A549 (cell line): ENCODE data around the gene C5orf15. TPM values are rescaled to one million over a fixed set of nuclear protein-coding genes. Genes with fewer than 3 reads are reported as not detected.

ENCODE experiments used
- ATAC-seq, 2 experiments: fragments of 200-7000 bp in 1 of 2; fragments of >200 bp in 1 of 2; cut with Nextera tagmentation in 1 of 2; cut with Tn5 transposase in 1 of 2; 3 replicates each; pipeline versions ENCODE4 v1.8.0 to v1.9.1; 2018 to 2020; ENCODE audit warnings: mild to moderate bottlenecking in 1 of 2, moderate library complexity in 1 of 2
- CTCF ChIA-PET: fragments of 300-600 bp; sonication (Branson Sonifier 250); formaldehyde crosslinking; extraction: SDS; loops from one replicate; lab custom pipeline; 2021; ENCODE audit warnings: antibody characterized with exemption, inconsistent platforms; lab: Yijun Ruan, JAX
- POLR2A ChIA-PET: fragments of 350-600 bp; formaldehyde crosslinking; extraction: SDS; loops from one replicate; lab custom pipeline; 2021; ENCODE audit warnings: antibody characterized with exemption, inconsistent platforms; lab: Yijun Ruan, JAX
- DNase-seq, 2 experiments: peaks; one replicate each; pipeline versions ENCODE4 v3.0.0 to v3.0.0-alpha.2; 2011 to 2016; ENCODE audit warnings: low read depth in 1 of 2, low spot score in 1 of 2
- FAIRE-seq: peaks from 2 replicates; lab custom pipeline; 2011; peaks lifted over from hg19 to GRCh38; lab: Jason Lieb, UNC
- H3K27ac ChIP-seq, 2 experiments: fragments of >200 bp; sonication (Bioruptor Twin); formaldehyde crosslinking; 3 replicates each; pipeline ENCODE4 v1.5.1; 2016 to 2017
- H3K4me1 ChIP-seq: fragments of >200 bp; sonication (Bioruptor Twin); formaldehyde crosslinking; 3 replicates; pipeline ENCODE4 v1.6.1; 2016
- H3K4me2 ChIP-seq: fragments of >200 bp; sonication (Bioruptor Twin); formaldehyde crosslinking; 3 replicates; pipeline ENCODE4 v1.6.1; 2016
- H3K4me3 ChIP-seq: fragments of >200 bp; sonication (Bioruptor Twin); formaldehyde crosslinking; 3 replicates; pipeline ENCODE4 v1.5.1; 2016
- H3K9me3 ChIP-seq: fragments of >200 bp; sonication (Bioruptor Twin); formaldehyde crosslinking; 3 replicates; pipeline ENCODE4 v1.6.1; 2016
- CBX2 ChIP-seq: fragments of 200-600 bp; sonication (generic); IDR thresholded peaks from 2 replicates; pipeline ENCODE4 v1.6.1; 2016; ENCODE audit warnings: low read depth, mild to moderate bottlenecking, borderline replicate concordance
- CHD2 ChIP-seq: fragments of 150-350 bp; IDR thresholded peaks from 2 replicates; pipeline ENCODE4 v1.6.1; 2014; ENCODE audit warnings: low read length; ENCODE audit not compliant: partially characterized antibody
- CHD4 ChIP-seq: fragments of 200-600 bp; sonication (generic); IDR thresholded peaks from 2 replicates; pipeline ENCODE4 v1.6.1; 2016; ENCODE audit warnings: antibody characterized with exemption, mild to moderate bottlenecking, borderline replicate concordance
- HOXA7 ChIP-seq: fragments of 250-450 bp; sonication (Bioruptor Pico); IDR thresholded peaks from 2 replicates; pipeline ENCODE4 v1.5.0; 2020; ENCODE audit warnings: mild to moderate bottlenecking, moderate library complexity
- HOXB13 ChIP-seq: fragments of 250-450 bp; sonication (Bioruptor Pico); IDR thresholded peaks from 2 replicates; pipeline ENCODE4 v1.5.0; 2020; ENCODE audit warnings: low read depth, mild to moderate bottlenecking, moderate library complexity
- HOXB5 ChIP-seq: fragments of 250-450 bp; sonication (Bioruptor Pico); IDR thresholded peaks from 2 replicates; pipeline ENCODE4 v1.5.0; 2020; ENCODE audit warnings: mild to moderate bottlenecking, moderate library complexity
- JUN ChIP-seq, 2 experiments: fragments of >200 bp; sonication (Bioruptor Twin); formaldehyde crosslinking; IDR thresholded peaks; 2 replicates in 1 of 2; 3 replicates in 1 of 2; pipeline ENCODE4 v1.6.1; 2016 to 2017
- NFE2L2 ChIP-seq: fragments of 150-350 bp; conservative IDR thresholded peaks from 2 replicates; pipeline ENCODE4 v1.6.1; 2014; ENCODE audit warnings: low read length
- NPAS2 ChIP-seq: fragments of 250-450 bp; sonication (Bioruptor Pico); IDR thresholded peaks from 2 replicates; pipeline ENCODE4 v1.8.0; 2022; ENCODE audit warnings: mild to moderate bottlenecking, moderate library complexity, borderline replicate concordance
- NR3C1 ChIP-seq: fragments of >200 bp; sonication (Bioruptor Twin); formaldehyde crosslinking; IDR thresholded peaks from 3 replicates; pipeline ENCODE4 v1.6.1; 2017
- POLR2A ChIP-seq: IDR thresholded peaks from 2 replicates; pipeline ENCODE4 v1.6.1; 2012; ENCODE audit warnings: mild to moderate bottlenecking, low read length
- RAD21 ChIP-seq, 2 experiments: fragments of >200 bp in 1 of 2; sonication (Bioruptor Twin) in 1 of 2; formaldehyde crosslinking in 1 of 2; IDR thresholded peaks in 1 of 2; conservative IDR thresholded peaks in 1 of 2; 2 replicates in 1 of 2; 3 replicates in 1 of 2; pipeline ENCODE4 v1.6.1; 2012 to 2018; ENCODE audit warnings: inconsistent platforms in 1 of 2
- RARB ChIP-seq: fragments of 250-450 bp; sonication (Bioruptor Pico); IDR thresholded peaks from 2 replicates; pipeline ENCODE4 v1.8.0; 2021; ENCODE audit warnings: mild to moderate bottlenecking, moderate library complexity
- RCOR1 ChIP-seq: fragments of 150-350 bp; IDR thresholded peaks from 2 replicates; pipeline ENCODE4 v1.6.1; 2014; ENCODE audit warnings: antibody characterized with exemption, low read length, low read depth
- SMC3 ChIP-seq: fragments of >200 bp; sonication (Bioruptor Twin); formaldehyde crosslinking; IDR thresholded peaks from 3 replicates; pipeline ENCODE4 v1.6.1; 2018; ENCODE audit warnings: inconsistent platforms
- TP53 ChIP-seq: fragments of 250-450 bp; sonication (Bioruptor Pico); IDR thresholded peaks from 2 replicates; pipeline ENCODE4 v1.5.0; 2021; ENCODE audit warnings: mild to moderate bottlenecking, moderate library complexity
- ZC3H11A ChIP-seq: fragments of 450-650 bp; IDR thresholded peaks from 2 replicates; pipeline ENCODE4 v1.6.1; 2014; ENCODE audit warnings: antibody characterized with exemption, mild to moderate bottlenecking
- ZFP36 ChIP-seq: fragments of 450-650 bp; IDR thresholded peaks from 2 replicates; pipeline ENCODE4 v1.6.1; 2014; ENCODE audit warnings: borderline replicate concordance; ENCODE audit not compliant: partially characterized antibody
- ZSCAN20 ChIP-seq: fragments of 250-450 bp; sonication (Bioruptor Pico); IDR thresholded peaks from 2 replicates; pipeline ENCODE4 v1.8.0; 2022; ENCODE audit warnings: mild to moderate bottlenecking, moderate library complexity
- WGBS: methylation state at CpG from one replicate; pipeline ENCODE4 v1.1.6; 2017; ENCODE audit errors: missing lambda C conversion rate; 5-methylcytosine and 5-hydroxymethylcytosine counted together
- polyA plus RNA-seq, 4 experiments: library from polyadenylated mRNA; depleted of rRNA in 3 of 4; stranded (reverse); fragments of >200 nt; fragmentation: RNase III in 1 of 4; extraction: RNeasy Plus Mini Kit Qiagen cat#74134 plus additional on column Dnase treatment in 1 of 4; gene quantifications; 2 replicates in 3 of 4; 3 replicates in 1 of 4; pipeline ENCODE4 v1.2.3, GENCODE V29; 2011 to 2017
- TF ChIP-seq, protein P1 (sequence below): fragments of 250-450 bp; sonication (Bioruptor Pico); IDR thresholded peaks from 2 replicates; pipeline ENCODE4 v1.5.0; 2021; ENCODE audit warnings: mild to moderate bottlenecking, moderate library complexity, borderline replicate concordance
- TF ChIP-seq, protein P2 (sequence below): fragments of >200 bp; sonication (Bioruptor Twin); formaldehyde crosslinking; IDR thresholded peaks from 2 replicates; pipeline ENCODE4 v1.6.1; 2016
- TF ChIP-seq, protein P3 (sequence below): fragments of >200 bp; sonication (Bioruptor Twin); formaldehyde crosslinking; IDR thresholded peaks from 3 replicates; pipeline ENCODE4 v1.6.1; 2016
- TF ChIP-seq, protein P4 (sequence below): fragments of 200-600 bp; sonication (generic); IDR thresholded peaks from 2 replicates; pipeline ENCODE4 v1.6.1; 2016; ENCODE audit warnings: antibody characterized with exemption, mild to moderate bottlenecking, moderate library complexity

C5orf15 gene
- polyA plus RNA-seq, 2 of the 4 experiments (the other 2 are of a cell fraction): 92.9 to 126 TPM

DNA sequence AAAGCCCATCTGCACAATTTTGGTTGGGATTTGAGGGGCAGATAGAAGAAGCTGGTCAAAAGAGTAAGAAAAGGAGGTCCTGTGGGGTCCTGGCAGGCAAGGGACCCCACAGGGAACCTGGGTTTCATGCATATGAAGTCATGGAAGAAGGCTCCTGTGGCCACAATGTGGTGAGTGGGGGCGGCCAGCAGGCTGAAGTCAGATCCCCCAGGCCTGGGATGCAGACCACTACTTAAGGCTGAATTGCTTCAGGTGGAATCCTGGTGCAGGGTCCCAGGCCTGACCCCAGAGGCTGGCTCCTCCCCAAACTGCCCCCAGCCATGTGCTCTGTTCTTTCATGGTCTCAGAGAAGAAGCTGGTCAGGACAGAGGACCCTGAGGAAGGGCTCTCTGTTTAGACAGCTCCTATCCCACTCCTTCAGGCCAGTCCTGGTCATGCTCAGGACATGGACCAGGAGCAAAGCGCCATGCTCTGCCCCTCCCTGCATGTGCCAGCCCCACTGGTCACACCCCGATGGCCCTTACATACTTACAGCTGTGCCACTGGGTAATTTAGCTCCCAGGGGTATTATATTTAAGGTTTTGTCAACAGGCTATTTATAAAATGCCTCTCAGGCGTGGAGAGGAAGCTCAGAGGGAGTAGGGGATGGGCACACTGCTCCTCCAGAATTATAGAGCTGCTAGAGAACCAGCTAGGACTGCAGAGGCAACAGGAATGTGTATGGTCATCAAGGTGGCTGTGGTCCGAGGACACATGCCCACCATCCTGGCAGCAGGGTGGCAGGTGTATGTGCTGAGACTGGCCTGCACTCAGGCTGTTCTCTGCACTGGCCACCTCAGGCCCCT is 33.4 kb downstream of the C5orf15 start:
- no peak for DNase-seq
- POLR2A ChIA-PET: no interaction called here
- Histone ChIP-seq H3K27ac (no peak overlapping the region), H3K9me3 (peaks cover 6% of the 10 kb centered on the region; the same call in 2 of the 3 replicates), H3K4me3 (no peak overlapping the region), H3K4me1 (no peaks in the 10 kb centered on the region), H3K4me2 (no peak overlapping the region)
- 64% methylated on average over 5 of the region's 5 CpGs for WGBS
- FAIRE-seq: no peak
- peak in 1 of 2 experiments; percentile 19; a peak in 1 of 6 replicates for ATAC-seq
- no peak for TF ChIP-seq RARB (CRISPR knock-in tag)
- TF ChIP-seq ZFP36: no peak
- no peak for TF ChIP-seq ZC3H11A
- no peak for TF ChIP-seq RAD21 (conservative IDR thresholded peaks at IDR 0.05 in 1 of 2, IDR thresholded peaks at IDR 0.05 in 1 of 2)
- no peak for TF ChIP-seq HOXB5 (CRISPR knock-in tag)
- TF ChIP-seq, protein P1, sequence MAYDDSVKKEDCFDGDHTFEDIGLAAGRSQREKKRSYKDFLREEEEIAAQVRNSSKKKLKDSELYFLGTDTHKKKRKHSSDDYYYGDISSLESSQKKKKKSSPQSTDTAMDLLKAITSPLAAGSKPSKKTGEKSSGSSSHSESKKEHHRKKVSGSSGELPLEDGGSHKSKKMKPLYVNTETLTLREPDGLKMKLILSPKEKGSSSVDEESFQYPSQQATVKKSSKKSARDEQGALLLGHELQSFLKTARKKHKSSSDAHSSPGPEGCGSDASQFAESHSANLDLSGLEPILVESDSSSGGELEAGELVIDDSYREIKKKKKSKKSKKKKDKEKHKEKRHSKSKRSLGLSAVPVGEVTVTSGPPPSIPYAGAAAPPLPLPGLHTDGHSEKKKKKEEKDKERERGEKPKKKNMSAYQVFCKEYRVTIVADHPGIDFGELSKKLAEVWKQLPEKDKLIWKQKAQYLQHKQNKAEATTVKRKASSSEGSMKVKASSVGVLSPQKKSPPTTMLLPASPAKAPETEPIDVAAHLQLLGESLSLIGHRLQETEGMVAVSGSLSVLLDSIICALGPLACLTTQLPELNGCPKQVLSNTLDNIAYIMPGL: no peak
- TF ChIP-seq HOXA7 (CRISPR knock-in tag): no peak
- no peak for TF ChIP-seq CBX2
- CTCF ChIA-PET: interaction anchor here (0.8 to 0.9 kb wide), 3 partner anchors 9 to 512 kb away, joined by 3 to 4 read pairs (median 3); no protein-coding TSS in a partner anchor

DNA sequence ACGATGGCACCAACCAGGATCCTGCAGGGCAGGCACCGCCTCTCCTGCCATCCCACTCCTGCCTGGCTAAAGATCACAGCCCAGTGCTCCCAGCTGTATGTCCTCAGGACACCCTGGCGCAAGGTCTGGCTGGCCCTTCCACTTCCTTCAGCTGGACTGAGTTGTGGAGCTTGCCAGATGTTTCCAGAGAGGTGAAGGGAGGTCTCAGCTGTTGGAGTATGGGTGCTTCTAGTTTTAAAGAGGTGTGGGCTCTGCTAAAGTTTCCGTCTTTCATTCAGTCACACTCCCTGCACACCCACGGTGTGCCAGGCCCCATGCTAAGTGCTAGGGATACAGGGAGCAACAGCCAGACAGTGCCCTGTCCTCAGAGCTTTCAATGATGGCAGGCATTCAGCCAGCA is 34.1 kb downstream of the C5orf15 start:
- Histone ChIP-seq H3K4me1 (no peaks in the 10 kb centered on the region), H3K4me2 (no peak overlapping the region), H3K27ac (no peak overlapping the region), H3K4me3 (no peak overlapping the region), H3K9me3 (peaks cover 6% of the 10 kb centered on the region; the same call in 2 of the 3 replicates)
- CTCF ChIA-PET: interaction anchor here (0.9 kb wide), 1 partner anchor 9 kb away, joined by 3 read pairs; no protein-coding TSS in a partner anchor
- no peak for DNase-seq
- POLR2A ChIA-PET: no interaction called here
- no peak for TF ChIP-seq TP53 (CRISPR knock-in tag)
- TF ChIP-seq, protein P2, sequence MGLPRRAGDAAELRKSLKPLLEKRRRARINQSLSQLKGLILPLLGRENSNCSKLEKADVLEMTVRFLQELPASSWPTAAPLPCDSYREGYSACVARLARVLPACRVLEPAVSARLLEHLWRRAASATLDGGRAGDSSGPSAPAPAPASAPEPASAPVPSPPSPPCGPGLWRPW: no peak
- TF ChIP-seq CHD4: no peak
- TF ChIP-seq NPAS2: no peak
- TF ChIP-seq JUN (IDR thresholded peaks at IDR 0.05): no peak
- no peak for TF ChIP-seq ZSCAN20 (CRISPR knock-in tag)
- TF ChIP-seq NR3C1: no peak
- TF ChIP-seq POLR2A: no peak
- no peak for TF ChIP-seq HOXB13 (CRISPR knock-in tag)
- no peak for TF ChIP-seq NFE2L2
- no peak for TF ChIP-seq CHD2
- TF ChIP-seq ZC3H11A: no peak
- TF ChIP-seq, protein P3, sequence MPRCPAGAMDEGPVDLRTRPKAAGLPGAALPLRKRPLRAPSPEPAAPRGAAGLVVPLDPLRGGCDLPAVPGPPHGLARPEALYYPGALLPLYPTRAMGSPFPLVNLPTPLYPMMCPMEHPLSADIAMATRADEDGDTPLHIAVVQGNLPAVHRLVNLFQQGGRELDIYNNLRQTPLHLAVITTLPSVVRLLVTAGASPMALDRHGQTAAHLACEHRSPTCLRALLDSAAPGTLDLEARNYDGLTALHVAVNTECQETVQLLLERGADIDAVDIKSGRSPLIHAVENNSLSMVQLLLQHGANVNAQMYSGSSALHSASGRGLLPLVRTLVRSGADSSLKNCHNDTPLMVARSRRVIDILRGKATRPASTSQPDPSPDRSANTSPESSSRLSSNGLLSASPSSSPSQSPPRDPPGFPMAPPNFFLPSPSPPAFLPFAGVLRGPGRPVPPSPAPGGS: no peak
- TF ChIP-seq RCOR1: no peak
- no peak for TF ChIP-seq CBX2
- TF ChIP-seq, protein P4, sequence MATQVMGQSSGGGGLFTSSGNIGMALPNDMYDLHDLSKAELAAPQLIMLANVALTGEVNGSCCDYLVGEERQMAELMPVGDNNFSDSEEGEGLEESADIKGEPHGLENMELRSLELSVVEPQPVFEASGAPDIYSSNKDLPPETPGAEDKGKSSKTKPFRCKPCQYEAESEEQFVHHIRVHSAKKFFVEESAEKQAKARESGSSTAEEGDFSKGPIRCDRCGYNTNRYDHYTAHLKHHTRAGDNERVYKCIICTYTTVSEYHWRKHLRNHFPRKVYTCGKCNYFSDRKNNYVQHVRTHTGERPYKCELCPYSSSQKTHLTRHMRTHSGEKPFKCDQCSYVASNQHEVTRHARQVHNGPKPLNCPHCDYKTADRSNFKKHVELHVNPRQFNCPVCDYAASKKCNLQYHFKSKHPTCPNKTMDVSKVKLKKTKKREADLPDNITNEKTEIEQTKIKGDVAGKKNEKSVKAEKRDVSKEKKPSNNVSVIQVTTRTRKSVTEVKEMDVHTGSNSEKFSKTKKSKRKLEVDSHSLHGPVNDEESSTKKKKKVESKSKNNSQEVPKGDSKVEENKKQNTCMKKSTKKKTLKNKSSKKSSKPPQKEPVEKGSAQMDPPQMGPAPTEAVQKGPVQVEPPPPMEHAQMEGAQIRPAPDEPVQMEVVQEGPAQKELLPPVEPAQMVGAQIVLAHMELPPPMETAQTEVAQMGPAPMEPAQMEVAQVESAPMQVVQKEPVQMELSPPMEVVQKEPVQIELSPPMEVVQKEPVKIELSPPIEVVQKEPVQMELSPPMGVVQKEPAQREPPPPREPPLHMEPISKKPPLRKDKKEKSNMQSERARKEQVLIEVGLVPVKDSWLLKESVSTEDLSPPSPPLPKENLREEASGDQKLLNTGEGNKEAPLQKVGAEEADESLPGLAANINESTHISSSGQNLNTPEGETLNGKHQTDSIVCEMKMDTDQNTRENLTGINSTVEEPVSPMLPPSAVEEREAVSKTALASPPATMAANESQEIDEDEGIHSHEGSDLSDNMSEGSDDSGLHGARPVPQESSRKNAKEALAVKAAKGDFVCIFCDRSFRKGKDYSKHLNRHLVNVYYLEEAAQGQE: no peak
- TF ChIP-seq SMC3: no peak
- 77% methylated on average over 4 of the region's 5 CpGs for WGBS
- no peak for FAIRE-seq
- no peak for ATAC-seq
